IPS-NIHi7 (cell line): ENCODE measurements around the gene SMC1A.
"Not testable (repeated sequence)": the region's sequence is repeated elsewhere in the genome, so short reads cannot be mapped to it uniquely, and the experiment has no call there.

Source experiments
- DNase-seq: peaks from one replicate; pipeline ENCODE4 v3.0.0; 2012; ENCODE audit warnings: mixed read lengths; ENCODE audit errors: extremely low spot score

SMC1A gene

DNA sequence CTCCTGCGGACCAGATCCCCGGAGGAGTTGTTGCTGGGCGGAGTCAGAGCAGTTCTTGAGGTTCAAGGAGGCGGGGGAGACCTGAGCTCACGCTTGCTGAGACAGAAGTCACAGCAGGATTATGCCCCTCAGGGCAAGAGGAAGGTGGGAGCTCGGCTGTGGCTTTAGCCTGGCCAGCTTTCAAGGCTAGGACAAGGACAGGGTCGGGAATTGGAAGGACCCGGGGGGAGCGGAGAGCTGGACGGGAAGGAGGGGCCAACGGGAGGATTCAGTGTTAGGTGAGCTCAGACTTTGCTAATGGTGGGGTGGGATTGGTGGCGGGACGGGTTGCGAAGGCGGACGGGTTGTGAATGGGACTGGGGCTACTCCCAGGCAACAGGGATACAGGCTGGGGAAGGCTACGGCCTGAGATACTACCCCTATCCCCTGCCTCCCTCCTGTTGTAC is 430 bp upstream of the SMC1A start, which contains the start of gene RIBC1:
TSS of gene RIBC1 (plus strand) at position 13 of the 446 bp plus-strand sequence. CDS start 3,404 bp downstream, outside the sequence.
- peak; percentile 59 for DNase-seq

DNA sequence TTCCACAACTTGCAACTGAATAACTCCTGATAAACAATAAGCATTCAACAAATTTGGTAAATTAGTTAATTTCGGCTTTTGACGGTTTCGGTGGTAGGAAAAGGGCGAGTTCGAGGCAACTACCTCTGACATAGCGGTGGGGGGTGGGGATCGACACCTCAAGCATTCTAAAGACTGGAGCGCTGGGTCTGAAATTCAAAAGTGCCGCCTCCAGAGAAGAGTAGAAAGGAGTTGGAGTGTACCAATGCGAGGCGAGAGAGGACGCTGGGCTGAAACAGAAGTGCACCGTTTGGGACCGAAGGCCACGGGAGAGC is 725 bp downstream of the SMC1A start:
- DNase-seq: peak; percentile 19

DNA sequence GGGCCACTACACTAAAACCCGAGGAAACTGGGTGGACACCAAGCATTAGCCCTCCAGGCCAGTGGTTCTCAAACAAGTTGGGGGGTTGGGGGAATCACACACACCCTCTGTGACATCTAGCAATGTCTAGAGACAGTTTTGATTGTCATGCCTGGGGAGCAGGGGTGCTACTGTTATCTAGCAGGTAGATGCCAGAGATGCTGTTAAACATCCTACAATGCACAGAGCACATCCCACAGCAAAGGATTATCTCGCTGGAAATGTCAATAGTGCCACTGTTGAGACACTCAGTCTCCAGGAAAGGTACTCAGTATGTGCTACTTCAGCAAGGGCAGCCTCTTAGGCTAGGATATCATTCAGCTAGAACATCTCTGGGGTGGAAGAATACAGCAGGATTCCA is 1.3 kb downstream of the SMC1A start:
- no peak for DNase-seq

- DNase-seq: not testable (repeated sequence)
Measured at GRCh38 chrX:53420351-53420750, 2.1 kb downstream of the SMC1A start.

DNA sequence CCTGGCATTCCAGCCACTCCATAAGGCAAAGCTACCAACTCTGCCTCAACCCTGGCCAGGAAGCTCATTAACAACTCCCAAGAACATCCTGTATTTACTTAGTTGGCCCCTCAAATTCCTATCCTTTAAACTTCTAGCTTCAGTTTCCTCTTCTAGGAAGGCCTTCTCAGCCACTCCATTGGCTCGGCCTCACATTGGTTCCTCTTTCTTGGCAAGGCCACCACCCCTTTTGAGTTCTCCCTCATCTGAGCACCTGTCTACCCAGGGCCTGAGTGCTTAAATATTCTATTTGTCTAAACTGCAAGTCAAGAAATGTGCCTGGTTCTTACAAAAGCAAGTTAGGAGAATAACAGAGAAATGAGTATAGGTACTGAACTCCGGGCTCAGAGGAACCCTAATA is 10.0 kb downstream of the SMC1A start:
- no peak for DNase-seq

DNA sequence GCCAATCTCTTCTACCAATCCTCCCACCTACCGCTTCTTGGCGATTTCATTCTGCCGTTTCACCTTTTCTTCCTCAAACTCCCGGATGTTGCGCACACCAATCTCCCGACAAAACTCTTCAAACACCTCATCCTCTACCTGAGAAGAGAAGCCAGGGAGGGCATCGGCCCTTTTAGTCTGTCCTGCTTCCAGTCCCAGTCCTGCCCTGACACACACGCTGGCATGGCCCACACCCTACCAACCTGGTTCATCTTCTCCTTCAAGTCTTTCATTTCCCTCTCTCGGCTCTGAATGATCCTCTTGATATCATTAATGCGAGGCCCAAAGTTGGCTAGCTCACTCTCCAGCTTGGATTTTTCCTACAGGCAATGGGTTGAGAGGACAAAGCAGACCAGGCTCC is 18.9 kb downstream of the SMC1A start:
- no peak for DNase-seq

DNA sequence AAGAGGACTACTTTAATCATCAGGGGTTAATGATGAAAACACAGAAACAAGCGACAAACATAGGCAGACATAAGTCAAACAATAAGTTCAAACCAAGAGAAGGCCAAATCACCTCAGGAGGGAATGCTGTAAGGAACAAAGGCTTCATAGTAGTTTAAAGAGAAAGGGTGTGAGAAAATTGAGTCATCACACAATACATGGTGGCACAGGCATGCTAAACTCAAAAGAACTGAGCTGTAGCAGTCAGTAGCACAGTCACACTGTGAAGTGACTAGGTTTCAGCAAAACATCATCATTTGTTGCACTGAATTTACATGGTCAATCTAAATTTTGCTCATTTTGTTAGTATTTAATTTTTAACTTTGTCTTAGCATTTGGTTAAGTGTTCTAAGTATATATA is 24.2 kb downstream of the SMC1A start:
- DNase-seq: no peak

DNA sequence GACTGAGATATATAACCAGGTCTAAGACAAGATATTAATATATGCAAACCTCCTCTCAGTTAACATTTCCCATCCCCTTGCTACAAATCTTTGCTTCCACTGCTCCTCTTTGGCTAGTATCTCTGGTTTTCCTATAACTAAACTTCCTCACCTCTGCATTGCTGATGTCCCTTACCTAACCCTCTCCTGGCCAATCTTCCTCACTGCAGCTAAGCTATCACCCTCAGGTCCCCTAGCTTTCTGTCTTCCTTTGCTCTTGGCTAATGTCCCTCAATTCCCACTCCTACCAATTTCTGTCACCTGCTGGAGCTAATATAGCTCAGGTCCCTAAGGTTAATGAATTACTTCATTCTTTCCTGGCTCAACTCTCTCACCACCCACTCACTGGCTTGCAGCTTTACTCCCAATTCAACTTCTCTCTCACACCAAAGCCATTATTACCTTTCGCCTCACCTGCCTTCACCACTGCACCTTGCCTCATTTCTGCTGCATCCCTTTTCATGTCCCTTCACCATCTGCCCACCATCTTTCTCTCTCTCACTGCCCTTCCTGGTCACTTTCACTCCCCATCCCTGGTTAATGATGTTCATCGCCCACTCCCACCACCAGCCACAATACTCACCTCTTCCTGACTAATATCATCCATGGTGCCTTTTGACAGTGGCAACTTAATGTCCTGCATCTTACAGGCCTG is 26.7 kb downstream of the SMC1A start:
- DNase-seq: no peak

- DNase-seq: no peak
Measured at GRCh38 chrX:53383376-53384076, 38.9 kb downstream of the SMC1A start.

- no peak for DNase-seq
Measured at GRCh38 chrX:53379747-53380146, 42.7 kb downstream of the SMC1A start.

DNA sequence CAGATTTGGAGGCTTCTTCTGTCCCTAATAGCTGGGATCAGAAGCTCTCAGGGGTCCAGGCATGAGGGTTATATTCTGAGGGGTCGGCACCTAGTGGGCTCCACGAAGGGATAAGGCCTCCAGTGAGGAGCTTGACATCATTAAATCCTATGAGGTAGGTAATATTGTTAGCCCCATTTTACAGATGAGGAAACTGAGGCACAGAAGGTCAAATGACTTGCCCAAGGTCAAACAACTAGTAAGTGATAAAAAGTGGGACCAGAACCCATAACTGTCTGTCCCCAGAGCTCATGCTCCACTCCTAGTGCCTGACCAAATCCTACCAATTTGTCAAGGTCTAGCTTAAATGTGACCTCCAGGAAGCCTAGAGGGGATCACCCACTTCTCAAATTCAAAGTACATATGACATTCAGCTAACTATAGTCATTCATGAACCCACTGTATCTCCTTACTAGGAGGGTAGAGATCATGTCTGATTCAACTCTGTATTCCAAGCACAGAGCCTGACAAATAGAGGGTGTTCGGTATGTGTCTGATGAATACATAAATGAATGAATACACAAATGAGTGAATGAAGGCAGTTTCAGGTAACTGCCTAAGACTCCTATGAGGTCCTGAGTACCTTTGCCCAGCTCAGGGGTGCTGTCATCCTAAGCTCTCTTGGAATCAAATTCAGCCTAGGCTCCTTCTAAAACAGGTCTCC is 43.3 kb downstream of the SMC1A start:
- no peak for DNase-seq

- DNase-seq: no peak
Measured at GRCh38 chrX:53377464-53377863, 45.0 kb downstream of the SMC1A start.

DNA sequence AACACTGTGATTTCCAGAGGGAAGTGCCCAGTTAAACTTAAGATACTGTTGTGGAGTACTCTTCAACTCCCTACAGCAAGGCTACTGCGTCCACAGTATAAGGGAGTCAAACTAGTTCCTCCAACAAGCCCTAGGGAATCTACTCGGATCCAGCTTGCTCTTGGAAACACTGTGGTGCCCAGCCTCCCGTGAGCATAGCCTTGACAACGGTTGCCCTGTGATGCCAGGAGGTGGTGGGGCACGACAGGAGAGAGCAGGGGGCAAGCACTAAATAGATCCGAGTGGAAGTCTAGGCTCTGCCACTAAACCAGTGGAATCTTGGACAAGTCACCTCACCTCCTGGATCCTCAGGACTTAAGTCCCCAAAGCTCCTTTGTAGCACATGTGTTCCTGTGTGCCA is 45.6 kb downstream of the SMC1A start:
- DNase-seq: no peak

DNA sequence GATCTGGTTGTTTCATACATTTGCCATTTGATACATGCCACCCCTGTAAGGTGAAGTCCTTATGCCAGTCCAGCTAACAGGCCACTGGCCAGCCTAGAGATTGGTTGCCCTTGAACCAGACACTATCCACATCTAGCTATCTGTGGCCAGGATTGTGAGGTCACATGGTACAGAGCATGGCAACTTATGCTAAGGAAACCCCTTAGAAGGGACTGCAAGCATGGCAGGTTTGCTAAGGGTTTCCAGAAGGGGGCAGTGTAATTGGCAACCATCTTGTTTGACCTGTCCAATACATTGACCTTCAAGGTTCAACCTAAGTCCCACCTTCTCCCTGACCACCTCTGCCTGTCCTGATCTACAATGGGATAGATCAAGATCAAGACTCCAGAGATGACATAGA is 47.5 kb downstream of the SMC1A start:
- no peak for DNase-seq

- no peak for DNase-seq
Measured at GRCh38 chrX:53374222-53374820, 48.1 kb downstream of the SMC1A start.

- DNase-seq: no peak
Measured at GRCh38 chrX:53373307-53373706, 49.1 kb downstream of the SMC1A start.

- DNase-seq: not testable (repeated sequence)
Measured at GRCh38 chrX:53366454-53366853, 56.0 kb downstream of the SMC1A start.

DNA sequence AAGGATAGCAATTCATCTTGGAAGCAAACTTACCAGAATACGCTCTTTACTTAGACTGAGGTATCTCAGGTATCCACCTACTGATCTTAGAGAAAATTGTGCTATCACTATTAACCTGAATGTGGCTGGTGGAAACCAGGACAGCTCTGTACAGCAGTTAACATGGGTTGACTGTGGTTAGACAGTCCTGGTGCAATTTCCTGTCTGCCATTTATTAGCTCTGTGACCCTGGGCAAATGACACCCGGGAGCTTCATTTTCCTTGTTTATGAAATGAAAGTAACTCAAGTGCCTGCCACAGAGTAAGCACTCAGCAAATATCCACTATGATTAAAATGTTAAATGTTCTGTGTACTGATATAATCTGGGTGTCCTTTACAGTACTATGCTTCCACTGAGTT is 60.0 kb downstream of the SMC1A start:
- no peak for DNase-seq

DNA sequence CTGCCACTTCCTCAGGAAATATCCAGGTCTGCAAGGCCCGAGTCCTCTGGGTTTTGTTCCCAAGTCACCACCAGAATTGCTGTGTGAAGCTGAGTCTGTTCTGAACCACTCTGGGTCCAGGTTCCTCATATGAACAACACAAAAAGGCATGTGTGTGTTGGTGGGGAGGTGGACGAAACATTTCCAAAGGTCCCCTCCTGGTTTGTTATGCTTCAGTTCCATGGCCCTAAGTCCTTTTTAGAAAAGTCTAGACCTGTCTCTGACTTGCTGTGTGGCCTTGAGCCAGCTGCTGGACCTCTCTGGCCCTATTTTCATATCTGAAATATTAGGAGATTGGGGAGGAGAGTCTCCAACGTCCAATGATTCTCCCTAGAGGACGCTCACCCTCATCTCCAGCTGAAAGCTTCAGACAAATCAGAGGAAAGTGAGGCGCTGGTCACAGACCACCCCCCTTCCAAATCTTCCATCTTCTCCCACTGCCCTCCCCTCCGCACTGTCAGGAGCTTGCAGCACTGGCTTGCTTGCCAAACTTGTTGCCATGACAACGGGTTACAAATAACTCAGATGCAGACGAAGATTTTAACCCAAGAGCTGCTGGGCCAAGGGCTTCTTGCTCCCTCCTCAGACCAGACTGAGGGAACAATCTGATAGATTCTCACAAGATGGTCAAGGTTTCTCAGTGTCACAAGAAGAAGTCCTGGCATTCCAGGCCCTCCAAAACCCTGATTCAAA is 64.5 kb downstream of the SMC1A start:
- peak; percentile 26 for DNase-seq

GRCh38 chrX:53356186-53356585 is 66.3 kb downstream of the SMC1A start:
- peak; percentile 37 for DNase-seq

- DNase-seq: no peak
Measured at GRCh38 chrX:53354669-53355068, 67.8 kb downstream of the SMC1A start.

- DNase-seq: no peak
Measured at GRCh38 chrX:53347948-53348347, 74.5 kb downstream of the SMC1A start.
